ENCODE data around the gene CHST14.

The CHST14 gene

GRCh38 chr15:40489274-40490175 lies 18.7 kb downstream of the CHST14 start:
- DNase-seq (ENCODE audit: low read depth): no peak

- DNase-seq (ENCODE audit: low read depth): peak; percentile 60
Measured at GRCh38 chr15:40493089-40493840, 22.5 kb downstream of the CHST14 start.

- DNase-seq (ENCODE audit: low read depth): no peak
Measured at GRCh38 chr15:40495516-40495915, 24.7 kb downstream of the CHST14 start.

- no peak for DNase-seq (ENCODE audit: low read depth)
Measured at GRCh38 chr15:40498418-40498817, 27.6 kb downstream of the CHST14 start.

GRCh38 chr15:40498891-40499290 lies 28.1 kb downstream of the CHST14 start:
- DNase-seq (ENCODE audit: low read depth): no peak

- no peak for DNase-seq (ENCODE audit: low read depth)
Measured at GRCh38 chr15:40499931-40500330, 29.1 kb downstream of the CHST14 start.

- no peak for DNase-seq (ENCODE audit: low read depth)
Measured at GRCh38 chr15:40500568-40501330, 30.0 kb downstream of the CHST14 start.

GRCh38 chr15:40501487-40501886 lies 30.7 kb downstream of the CHST14 start:
- no peak for DNase-seq (ENCODE audit: low read depth)

- DNase-seq (ENCODE audit: low read depth): peak; percentile 55
Measured at GRCh38 chr15:40506964-40507571, 36.3 kb downstream of the CHST14 start.

GRCh38 chr15:40508216-40508615 lies 37.4 kb downstream of the CHST14 start:
- DNase-seq (ENCODE audit: low read depth): no peak

GRCh38 chr15:40510201-40510600 lies 39.4 kb downstream of the CHST14 start:
- no peak for DNase-seq (ENCODE audit: low read depth)

GRCh38 chr15:40511093-40511471 lies 40.3 kb downstream of the CHST14 start:
- DNase-seq (ENCODE audit: low read depth): no peak

GRCh38 chr15:40511472-40512133 lies 40.8 kb downstream of the CHST14 start:
- DNase-seq (ENCODE audit: low read depth): no peak

- DNase-seq (ENCODE audit: low read depth): no peak
Measured at GRCh38 chr15:40512440-40512839, 41.7 kb downstream of the CHST14 start.

GRCh38 chr15:40513609-40514008 lies 42.8 kb downstream of the CHST14 start:
- no peak for DNase-seq (ENCODE audit: low read depth)

GRCh38 chr15:40516322-40516721 lies 45.5 kb downstream of the CHST14 start:
- no peak for DNase-seq (ENCODE audit: low read depth)
